ENCODE data around the gene NKD2.

Gene NKD2

GRCh38 chr5:1042626-1043025 lies 34.0 kb downstream of the NKD2 start:
- H3K9ac ChIP-seq (ENCODE audit: low read length) = no peak overlapping the region
- no peaks in the 10 kb centered on the region for H3K9me2 ChIP-seq (replicated peaks; ENCODE audit: insufficient read depth, low read length)
- H4K20me1 ChIP-seq (ENCODE audit: low read depth, low read length) = no peaks in the 10 kb centered on the region
- H3K27me3 ChIP-seq (ENCODE audit: low read length) = no peaks in the 10 kb centered on the region
- no peak overlapping the region for H3K4me3 ChIP-seq (ENCODE audit: insufficient read depth, low read length, poor library complexity, severe bottlenecking)
- H3K79me2 ChIP-seq (ENCODE audit: insufficient read depth, low read length) = no peaks in the 10 kb centered on the region
- TF ChIP-seq CTCF (IDR thresholded peaks at IDR 0.05; ENCODE audit: insufficient read depth, low read length, poor library complexity, severe bottlenecking) (no peak), EZH2phosphoT487 (conservative IDR thresholded peaks at IDR 0.05; ENCODE audit: low read length) (no peak)
- no peak overlapping the region for H3K27ac ChIP-seq (ENCODE audit: low read depth, low read length)
- H3K9me3 ChIP-seq (ENCODE audit: insufficient read depth, low read length) = no peaks in the 10 kb centered on the region
- no peaks in the 10 kb centered on the region for H3F3A ChIP-seq (ENCODE audit: insufficient read depth)
- H2AFZ ChIP-seq (ENCODE audit: low read depth, low read length, severe bottlenecking) = no peak overlapping the region
- H3K4me2 ChIP-seq (ENCODE audit: low read depth, low read length, poor library complexity, severe bottlenecking) = no peak overlapping the region
- H3K36me3 ChIP-seq (ENCODE audit: low read length) = no peaks in the 10 kb centered on the region

GRCh38 chr5:1043327-1043726 lies 34.7 kb downstream of the NKD2 start:
- Histone ChIP-seq H3K27me3 (ENCODE audit: low read length) (no peaks in the 10 kb centered on the region), H3K79me2 (ENCODE audit: insufficient read depth, low read length) (no peaks in the 10 kb centered on the region), H4K20me1 (ENCODE audit: low read depth, low read length) (no peaks in the 10 kb centered on the region), H3F3A (ENCODE audit: insufficient read depth) (no peaks in the 10 kb centered on the region), H2AFZ (ENCODE audit: low read depth, low read length, severe bottlenecking) (no peak overlapping the region), H3K36me3 (ENCODE audit: low read length) (no peaks in the 10 kb centered on the region), H3K9ac (ENCODE audit: low read length) (no peak overlapping the region), H3K9me3 (ENCODE audit: insufficient read depth, low read length) (no peaks in the 10 kb centered on the region), H3K4me2 (ENCODE audit: low read depth, low read length, poor library complexity, severe bottlenecking) (no peak overlapping the region), H3K4me3 (ENCODE audit: insufficient read depth, low read length, poor library complexity, severe bottlenecking) (no peak overlapping the region), H3K9me2 (replicated peaks; ENCODE audit: insufficient read depth, low read length) (no peaks in the 10 kb centered on the region), H3K27ac (ENCODE audit: low read depth, low read length) (no peak overlapping the region)
- TF ChIP-seq CTCF (IDR thresholded peaks at IDR 0.05; ENCODE audit: insufficient read depth, low read length, poor library complexity, severe bottlenecking) (no peak), EZH2phosphoT487 (conservative IDR thresholded peaks at IDR 0.05; ENCODE audit: low read length) (no peak)

- H3K27ac ChIP-seq (ENCODE audit: low read depth, low read length) = no peak overlapping the region
Measured at GRCh38 chr5:1044117-1044516, 35.5 kb downstream of the NKD2 start.

More at GRCh38 chr5:1044117-1044516, 35.5 kb downstream of the NKD2 start:
- Histone ChIP-seq H3K9ac (ENCODE audit: low read length) (no peak overlapping the region), H3F3A (ENCODE audit: insufficient read depth) (no peaks in the 10 kb centered on the region), H3K27me3 (ENCODE audit: low read length) (no peaks in the 10 kb centered on the region), H3K4me2 (ENCODE audit: low read depth, low read length, poor library complexity, severe bottlenecking) (no peak overlapping the region), H2AFZ (ENCODE audit: low read depth, low read length, severe bottlenecking) (no peak overlapping the region), H3K36me3 (ENCODE audit: low read length) (no peaks in the 10 kb centered on the region), H3K9me2 (replicated peaks; ENCODE audit: insufficient read depth, low read length) (no peaks in the 10 kb centered on the region), H3K4me3 (ENCODE audit: insufficient read depth, low read length, poor library complexity, severe bottlenecking) (no peak overlapping the region), H4K20me1 (ENCODE audit: low read depth, low read length) (no peaks in the 10 kb centered on the region), H3K9me3 (ENCODE audit: insufficient read depth, low read length) (no peaks in the 10 kb centered on the region), H3K79me2 (ENCODE audit: insufficient read depth, low read length) (no peaks in the 10 kb centered on the region)
- TF ChIP-seq CTCF (IDR thresholded peaks at IDR 0.05; ENCODE audit: insufficient read depth, low read length, poor library complexity, severe bottlenecking) = no peak
